ENCODE data around the gene ZNF770.

ZNF770 gene, protein sequence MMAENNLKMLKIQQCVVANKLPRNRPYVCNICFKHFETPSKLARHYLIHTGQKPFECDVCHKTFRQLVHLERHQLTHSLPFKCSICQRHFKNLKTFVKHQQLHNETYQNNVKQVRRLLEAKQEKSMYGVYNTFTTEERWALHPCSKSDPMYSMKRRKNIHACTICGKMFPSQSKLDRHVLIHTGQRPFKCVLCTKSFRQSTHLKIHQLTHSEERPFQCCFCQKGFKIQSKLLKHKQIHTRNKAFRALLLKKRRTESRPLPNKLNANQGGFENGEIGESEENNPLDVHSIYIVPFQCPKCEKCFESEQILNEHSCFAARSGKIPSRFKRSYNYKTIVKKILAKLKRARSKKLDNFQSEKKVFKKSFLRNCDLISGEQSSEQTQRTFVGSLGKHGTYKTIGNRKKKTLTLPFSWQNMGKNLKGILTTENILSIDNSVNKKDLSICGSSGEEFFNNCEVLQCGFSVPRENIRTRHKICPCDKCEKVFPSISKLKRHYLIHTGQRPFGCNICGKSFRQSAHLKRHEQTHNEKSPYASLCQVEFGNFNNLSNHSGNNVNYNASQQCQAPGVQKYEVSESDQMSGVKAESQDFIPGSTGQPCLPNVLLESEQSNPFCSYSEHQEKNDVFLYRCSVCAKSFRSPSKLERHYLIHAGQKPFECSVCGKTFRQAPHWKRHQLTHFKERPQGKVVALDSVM

DNA sequence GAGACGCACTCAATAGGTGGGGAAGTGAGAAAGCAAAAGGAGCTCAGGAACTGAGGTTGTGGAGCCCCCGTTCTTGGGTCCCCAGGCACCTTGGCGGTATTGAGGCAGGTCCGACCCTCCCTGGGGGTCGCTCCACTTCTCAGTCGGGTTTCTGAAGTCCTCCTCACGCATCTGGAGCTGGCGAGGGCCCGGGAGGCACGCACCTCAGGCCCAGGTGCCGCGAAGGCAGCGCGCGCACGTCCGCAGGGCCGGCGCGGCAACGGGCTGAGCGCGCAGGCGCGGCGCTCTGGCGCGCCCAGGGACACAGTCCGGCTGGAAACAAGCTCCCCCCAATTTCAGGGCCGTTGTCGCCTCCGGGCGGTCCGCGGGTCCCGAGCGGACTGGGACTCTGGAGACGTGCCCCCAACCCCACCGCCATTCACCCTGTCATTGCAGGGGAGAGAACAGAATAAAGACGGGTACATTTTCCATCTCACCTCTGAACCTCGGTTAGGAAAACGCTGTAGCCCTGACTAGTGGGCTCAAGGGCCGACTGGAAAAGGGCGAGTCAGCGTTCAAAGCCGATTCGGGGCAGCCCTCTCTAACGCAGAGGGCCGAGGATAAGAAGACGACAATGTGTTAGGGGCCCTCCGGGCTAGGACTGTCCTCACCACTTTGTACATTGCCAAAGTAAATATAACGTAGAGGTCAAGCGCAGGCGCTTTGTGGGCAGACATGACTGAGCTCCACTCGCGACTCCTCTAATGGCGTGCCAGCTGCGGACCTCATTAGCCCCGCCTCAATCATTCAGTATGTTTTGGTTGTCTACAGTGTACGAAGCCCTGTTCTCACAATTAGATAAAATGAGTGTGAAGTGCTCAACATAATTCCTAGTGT is at the start of gene ZNF770:
Gene ZNF770 (minus strand): TSS at position 261 of the 876 bp plus-strand sequence. CDS start 4,853 bp downstream, outside the sequence.
- peak; percentile 71 for DNase-seq

DNA sequence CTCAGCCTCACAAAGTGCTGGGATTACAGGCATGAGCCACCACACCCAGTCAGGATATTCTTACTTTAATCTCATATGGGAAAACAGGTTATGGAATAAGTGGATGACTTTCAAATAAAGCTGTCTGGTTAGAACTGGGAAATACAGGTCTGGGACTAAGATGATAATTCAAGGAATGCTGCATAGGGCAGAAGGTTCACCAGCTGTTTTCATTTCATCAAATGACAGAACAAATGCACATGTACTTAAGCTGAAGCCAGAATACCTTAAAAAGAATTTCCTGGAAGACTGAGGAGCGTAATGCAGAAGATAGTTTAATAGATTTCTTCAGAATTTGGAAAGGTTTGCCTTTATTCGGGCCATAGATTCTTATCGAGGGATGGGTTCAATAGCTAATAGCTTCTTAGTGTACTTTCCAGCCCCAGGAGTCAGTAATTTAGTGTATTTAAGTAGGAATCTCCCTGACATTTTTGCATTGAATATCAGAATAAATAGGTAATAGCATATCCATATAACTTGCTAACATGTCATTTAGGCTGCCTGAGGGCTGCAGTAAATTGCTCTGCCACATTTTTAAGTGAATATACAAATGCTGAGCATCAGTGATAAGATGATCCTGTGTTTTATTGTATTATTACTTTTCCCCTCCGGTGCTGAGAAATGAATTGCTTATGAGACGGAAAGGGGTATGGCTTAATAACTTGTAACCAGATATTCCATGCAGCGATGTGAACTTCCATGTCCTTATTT is 40.3 kb upstream of the ZNF770 start:
- no peak for DNase-seq

DNA sequence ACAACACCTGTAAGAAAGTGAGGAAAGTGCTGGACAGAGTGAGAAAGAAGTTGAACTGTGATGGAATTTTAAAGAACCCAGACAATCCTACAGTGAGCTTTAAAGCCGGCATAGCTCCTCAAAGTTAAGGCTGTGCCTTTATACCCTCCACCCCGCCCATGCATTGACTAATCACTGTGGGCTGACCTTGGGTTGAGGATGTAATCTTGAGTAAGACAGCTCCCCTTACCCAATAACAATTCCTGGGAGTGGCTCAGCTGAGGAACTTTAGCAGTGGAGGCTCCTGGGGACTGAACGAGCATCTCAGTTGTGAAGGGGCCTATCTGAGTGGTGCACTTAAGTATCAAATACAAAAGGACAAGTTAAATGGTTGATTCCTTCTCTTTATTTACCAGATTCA is 35.7 kb upstream of the ZNF770 start:
- no peak for DNase-seq

DNA sequence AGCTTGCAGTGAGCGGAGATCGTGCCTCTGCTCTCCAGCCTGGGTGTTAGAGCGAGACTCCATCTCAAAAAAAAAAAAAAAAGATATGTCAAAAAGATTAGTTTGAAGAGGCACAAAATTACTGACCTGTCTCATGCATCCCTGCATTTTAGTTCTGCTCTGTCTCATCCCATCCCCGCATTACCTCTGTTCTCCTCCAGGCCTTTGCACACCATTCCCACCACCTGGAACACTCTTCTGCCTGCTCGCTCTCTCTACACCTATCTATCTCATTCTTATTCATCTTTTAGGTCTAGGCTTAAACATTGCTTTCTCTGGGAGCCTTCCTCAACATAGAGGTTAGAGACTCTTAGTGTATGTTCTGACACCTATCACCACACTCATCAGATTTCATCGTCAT is 32.9 kb upstream of the ZNF770 start:
- DNase-seq, result no peak

DNA sequence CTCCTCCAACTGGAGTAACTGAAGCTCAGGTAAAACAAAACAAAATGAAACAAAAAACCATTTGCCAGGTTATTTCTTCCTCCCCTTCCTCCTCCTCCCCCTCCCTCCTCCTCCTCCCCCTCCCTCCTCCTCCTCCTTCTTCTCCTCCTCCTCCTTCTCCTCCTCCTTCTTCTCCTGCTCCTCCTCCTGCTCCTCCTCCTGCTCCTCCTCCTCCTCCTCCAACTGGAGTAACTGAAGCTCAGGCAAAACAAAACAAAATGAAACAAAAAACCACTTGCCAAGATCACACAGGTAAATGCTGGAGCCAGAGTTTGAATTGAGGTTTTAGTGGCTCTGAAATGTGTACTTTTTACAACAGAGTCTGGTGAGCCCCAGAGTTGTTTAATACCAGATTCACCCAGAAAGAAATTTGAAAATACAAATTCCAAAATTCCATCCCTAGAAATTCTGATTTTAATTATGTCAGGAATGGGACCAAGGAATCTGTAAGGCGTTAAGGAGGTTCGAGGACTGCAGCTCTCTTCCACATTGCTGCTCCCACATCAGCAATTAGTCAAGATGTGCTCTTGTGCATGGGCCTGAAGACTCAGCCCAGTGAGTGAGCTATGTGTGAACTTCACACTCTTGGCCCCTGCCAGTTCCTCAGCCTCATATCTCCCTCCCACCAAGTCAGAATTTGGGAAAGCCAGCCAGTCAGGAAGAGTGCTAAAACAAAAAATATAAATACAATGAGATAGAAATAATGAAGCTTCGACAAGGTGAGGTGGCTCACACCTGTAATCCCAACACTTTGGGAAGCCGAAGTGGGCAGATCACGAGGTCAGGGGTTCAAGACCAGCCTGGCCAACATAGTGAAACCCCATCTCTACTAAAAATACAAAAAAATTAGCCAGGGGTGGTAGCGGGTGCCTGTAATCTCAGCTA is 31.6 kb upstream of the ZNF770 start:
- DNase-seq, result no peak

DNA sequence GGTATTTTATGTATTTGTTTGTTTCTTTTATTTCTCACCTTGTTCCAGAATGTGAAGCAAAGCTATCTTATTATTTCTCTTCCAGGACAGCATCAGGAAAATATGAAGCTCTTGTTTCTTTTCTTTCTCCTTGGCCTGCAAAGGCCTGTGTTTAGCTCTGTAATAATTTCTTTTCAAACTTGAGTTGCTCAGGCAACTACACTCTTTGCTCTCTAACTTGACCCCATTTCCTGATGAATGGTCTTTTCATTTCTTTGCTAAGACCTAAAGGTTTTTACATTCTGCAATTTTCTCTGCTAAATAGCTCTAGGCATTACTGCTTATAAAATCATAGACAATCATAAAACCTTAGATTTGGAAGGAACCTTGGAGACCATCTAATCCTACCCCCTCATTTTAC is 26.2 kb upstream of the ZNF770 start:
- no peak for DNase-seq

DNA sequence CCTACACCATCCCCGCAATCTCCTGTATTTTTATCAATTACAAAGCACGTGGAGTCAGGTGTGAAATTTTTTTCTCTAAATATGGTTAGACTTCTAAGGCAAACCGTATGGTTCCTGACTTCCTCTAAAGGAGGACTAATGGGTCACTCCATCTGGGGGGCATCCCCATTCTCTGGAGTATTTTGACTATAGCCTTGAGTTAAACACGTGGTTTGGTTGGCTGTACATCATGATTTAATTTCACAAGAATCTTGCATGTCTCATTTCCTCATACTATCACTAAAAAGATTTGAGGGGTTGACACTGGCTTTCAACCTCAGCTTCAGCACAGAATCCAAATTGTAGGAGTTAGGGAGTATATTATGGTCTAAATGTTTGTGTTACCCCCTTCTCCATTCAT is 25.3 kb upstream of the ZNF770 start:
- no peak for DNase-seq

DNA sequence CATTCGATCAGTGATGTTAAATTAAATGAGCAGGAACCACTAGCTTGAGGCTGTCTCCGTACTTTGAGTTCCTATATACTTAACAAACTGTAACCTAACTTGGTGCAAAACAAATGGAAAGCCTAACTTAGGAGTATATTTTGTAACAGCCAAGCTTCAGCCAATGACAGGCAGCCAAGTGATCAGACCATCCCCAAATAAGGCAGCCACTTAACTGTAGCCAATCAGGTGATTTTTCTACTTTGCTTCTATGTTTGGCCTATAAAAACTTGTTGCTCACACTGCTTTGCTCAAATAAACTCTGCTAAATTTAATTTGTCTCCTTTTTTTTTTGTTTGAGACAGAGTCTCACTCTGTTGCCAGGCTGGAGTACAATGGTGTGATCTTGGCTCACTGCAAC is 19.3 kb upstream of the ZNF770 start:
- DNase-seq, result no peak

DNA sequence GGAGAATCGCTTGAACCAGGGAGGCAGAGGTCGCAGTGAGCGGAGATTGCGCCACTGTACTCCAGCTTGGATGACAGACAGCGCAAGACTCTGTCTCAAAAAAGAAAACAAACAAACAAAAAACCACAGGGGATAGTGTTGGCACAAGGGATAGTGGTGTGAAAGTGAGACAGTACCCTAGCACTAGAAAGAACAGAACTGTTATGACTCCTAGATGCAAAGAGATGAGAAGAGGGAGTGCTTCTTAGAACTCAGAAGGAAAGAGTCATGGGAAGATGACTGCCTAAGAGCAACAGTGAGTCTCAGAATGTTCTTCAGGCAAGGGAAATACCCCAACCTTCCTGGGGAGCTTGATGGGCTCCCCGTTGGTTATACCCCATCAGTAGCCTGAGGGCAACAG is 17.8 kb upstream of the ZNF770 start:
- no peak for DNase-seq

DNA sequence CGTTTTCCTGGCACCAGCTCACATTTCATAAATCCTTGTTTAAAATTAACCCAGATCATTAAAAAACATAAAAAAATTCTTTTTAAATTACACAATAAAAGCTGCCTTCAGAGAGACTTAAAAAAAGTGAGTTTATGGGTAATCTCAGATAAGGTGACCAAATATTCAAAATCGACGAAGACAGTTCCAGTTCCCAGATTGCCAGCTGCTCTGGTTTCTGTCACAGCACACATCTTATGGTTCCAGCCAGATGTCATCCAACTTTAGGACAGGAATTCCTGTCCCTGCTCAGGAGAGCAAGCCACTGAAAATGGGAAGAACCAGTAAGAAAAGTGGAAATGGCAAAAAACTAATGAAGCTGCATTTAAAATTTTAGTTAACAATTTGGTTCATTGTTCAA is 15.8 kb upstream of the ZNF770 start:
- no peak for DNase-seq

DNA sequence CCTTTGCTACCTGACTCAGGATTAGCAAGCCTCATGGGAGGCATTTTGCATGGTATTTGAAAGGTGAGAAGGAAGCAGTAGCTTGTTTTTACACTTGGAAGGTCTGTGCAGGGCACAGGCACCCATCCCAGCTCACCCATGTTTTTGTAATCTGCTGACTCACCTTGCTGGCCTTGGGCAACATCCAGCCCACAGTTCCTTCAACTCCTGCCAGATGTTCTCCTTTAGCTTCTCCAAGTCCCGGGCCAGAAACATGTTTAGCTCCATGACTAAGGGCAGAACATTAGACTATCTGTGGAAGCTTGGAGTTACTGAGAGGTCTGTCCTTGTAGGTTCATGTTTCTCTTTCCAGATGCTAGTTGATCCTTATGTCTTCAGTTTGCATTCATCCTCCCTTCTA is 12.4 kb upstream of the ZNF770 start:
- no peak for DNase-seq

DNA sequence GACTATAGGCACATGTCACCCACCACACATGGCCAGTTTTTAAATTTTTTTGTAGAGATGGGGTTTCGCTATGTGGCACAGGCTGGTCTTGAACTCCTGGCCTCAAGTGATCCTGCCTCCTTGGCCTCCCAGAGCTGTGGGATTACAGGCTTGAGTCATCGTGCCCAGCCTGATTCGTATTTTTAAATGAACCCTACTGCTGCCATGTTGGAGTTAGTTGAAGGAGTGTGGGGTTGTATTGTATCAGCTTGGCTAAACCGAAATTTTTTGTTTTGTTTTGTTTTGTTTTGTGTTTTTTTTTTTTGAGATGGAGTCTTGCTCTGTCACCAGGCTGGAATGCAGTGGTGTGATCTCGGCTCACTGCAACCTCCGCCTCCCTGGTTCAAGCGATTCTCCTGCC is 11.8 kb upstream of the ZNF770 start:
- DNase-seq, result no peak

DNA sequence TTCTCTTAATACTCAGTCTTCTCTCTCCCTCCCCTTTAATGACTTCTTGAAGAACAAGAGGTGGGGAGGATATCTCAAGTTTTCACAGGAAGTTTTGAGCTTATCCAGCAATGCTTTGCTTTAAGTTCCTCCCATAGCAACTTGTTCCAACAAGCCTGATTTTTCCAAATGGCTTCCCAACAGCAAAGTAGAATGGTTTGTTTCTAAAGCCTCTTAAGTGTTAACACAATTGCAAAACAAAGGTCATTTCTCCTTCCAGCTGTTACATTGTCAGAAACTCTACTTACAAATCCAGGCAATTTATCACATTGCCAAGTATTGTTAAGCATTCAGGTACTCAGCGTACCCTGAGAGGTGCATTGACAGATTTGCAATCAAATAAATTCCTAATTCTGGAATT is 6.8 kb upstream of the ZNF770 start:
- DNase-seq, result no peak

DNA sequence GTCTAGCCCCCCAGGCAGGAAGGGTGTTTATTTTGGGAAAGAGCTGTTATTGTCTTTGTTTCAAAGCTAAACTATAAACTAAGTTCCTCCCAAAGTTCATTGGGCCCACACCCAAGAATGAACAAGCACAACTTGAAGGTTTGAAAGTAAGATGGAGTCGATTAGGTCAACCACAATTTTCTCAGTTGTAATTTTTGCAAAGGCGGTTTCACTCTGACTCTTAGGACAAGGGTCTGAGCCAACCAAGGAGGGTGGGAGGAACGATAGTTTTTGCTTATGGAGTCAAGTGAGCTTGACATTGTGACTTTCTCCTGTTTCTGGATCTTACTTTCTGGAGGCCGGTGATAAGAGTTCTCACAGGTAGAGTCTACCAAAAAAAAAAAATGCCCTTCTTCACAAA is 5.8 kb upstream of the ZNF770 start:
- DNase-seq, result no peak

DNA sequence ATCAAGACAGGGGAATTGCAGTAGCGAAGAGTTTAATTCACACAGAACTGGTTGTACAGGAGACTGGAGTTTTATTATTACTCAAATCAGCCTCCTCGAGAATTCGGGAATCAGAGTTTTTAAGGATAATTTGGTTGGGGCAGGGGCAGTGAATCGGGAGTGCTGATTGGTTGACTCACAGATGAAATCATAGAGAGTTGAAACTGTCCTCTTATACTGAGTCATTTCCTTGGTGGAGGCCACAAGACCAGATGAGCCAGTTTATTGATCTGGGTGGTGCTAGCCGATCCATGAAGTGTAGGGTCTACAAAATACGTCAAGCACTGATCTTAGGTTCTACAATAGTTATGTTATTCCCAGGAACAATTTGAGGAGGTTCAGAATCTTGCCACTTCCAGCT is 5.3 kb upstream of the ZNF770 start:
- no peak for DNase-seq

DNA sequence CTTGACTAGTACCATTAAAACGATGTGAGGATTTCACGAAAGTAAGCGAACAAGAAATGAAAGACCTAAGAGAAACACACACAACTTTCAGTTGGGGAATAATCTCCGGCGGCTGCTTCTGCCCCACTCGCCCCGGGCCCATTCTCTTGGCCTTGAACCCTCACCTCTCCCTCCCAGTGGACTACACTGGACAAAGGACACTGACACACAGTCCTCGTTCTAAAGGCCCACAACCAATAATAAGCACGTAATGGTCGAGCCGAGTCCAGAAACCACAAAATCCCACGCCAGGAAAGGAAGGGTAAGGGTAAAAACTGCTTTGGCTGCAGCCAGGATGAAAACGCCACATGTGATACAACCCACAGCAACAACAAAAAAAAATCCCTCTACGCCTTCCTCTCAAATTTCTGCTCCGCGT is 469 bp downstream of the ZNF770 start:
- no peak for DNase-seq

DNA sequence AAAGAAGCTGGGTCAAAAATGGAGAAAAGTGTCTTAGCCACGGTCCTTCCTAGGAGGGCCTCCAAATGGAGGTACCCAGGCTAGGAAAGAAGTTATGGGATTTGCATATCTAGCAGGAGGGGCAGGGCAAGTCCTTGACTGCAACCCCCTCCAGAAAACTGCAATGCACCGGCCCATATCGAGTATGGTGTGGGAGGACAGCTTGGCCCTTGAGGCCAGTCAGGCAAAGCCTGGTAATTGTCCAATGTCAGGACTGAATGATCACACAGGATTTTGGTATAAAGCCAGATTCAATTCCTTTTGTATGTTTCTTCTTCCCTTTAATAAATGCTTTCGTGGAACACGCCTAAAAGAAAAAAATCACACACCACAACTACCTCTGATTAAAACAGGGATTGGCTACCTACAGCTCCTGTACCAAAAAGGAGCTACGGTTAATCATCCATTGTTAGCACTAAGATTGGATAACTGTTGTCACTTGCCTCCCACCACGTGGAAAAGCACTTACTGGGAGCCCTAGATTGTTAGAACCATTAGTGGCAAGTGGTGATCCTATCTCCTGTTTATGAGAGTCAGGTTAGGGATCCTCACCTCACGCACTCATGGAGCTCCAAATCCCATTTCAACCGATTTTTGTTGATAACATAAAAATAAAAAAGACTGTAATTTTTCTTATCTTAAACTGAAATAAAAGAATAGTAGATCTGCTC is 1.2 kb downstream of the ZNF770 start:
- DNase-seq, result peak; percentile 15

DNA sequence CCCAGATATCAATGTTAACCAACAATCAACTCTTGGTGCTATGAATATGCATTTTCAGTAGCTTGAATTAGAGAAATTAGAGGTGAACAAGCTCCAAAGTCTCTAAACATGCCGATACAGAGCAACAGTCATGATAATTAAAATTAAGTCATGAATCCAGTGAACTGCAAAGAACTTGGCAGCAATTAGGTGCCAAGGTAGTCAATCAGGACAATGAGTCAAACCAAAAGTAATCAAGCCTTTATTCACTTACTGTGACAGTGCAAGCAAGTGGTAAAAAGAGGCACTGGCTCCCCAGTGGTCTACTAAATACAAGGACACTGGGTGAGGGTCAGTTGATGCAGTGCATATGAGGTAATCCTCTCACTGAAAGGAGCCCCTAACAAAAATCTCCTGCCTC is 1.8 kb downstream of the ZNF770 start:
- DNase-seq, result no peak

DNA sequence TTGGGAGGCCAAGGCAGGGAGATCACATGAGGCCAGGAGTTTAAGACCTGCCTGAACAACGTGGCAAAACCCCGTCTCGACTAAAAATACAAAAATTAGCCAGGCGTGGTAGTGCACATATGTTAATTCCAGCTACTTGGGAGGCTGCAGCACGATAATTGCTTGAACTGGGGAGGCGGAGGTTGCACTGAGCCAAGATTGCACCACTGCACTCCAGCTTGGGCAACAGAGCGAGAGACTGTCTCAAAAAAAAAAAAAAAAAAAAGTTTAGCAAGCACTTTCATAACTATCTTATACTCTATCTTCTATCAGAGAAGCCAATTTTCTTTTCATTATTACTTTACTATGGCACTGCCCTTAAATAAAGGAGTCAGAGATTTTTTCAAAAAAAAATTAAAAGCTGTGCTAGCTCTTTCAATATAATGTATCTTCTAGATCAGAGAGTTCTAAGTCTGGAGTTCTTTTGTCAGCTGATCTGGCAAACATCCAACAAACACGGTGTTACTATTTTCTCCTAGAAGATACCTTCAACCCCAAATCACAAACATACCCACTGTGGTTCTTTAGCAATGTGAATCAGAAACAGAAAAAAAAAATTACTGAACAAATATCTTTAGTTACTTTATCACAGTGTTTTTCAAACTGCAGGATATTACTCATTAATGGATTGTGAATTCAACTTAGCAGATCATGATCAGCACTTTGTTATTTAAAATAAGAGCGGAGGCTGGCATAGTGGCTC is 3.0 kb downstream of the ZNF770 start:
- DNase-seq, result no peak

DNA sequence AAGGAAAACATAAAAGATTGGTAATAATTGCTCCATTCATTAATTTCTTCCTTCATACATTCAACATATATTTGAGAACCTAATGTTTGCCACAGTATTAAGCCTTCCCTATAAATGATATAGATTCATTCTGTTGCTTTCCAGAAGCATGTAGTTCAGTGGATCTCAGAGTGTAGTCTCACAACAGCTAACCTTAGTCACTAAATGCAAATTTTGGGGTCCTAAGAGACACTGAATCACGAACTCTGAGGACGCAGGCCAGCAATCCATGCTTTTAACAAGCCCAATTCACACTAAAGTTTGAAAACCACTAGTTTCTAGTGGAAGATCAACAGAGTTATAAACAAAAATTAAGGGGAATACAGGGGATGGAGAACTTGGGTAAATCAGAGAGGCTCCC is 11.3 kb downstream of the ZNF770 start:
- no peak for DNase-seq
